ENCODE measurements around the gene NRM.

NRM gene

GRCh38 chr6:30687659-30688431 is 2.9 kb downstream of the NRM start:
- DNase-seq: no peak

- peak; percentile 85 to 96 for DNase-seq
These were observed 3.7 kb downstream of the NRM start for GRCh38 chr6:30686908-30687658.

GRCh38 chr6:30686009-30686907 is 4.5 kb downstream of the NRM start, which contains the start of gene PPP1R18:
TSS of gene PPP1R18 (minus strand) at chr6:30686645. CDS start at chr6:30686018, 627 bp downstream.
- DNase-seq: peak; percentile 88 to 91

GRCh38 chr6:30685157-30686008 is 5.4 kb downstream of the NRM start:
- DNase-seq: peak; percentile 31 to 36

- DNase-seq: peak; percentile 65 to 71
These were observed 6.2 kb downstream of the NRM start for GRCh38 chr6:30684386-30685156.

GRCh38 chr6:30683980-30684338 is 6.8 kb downstream of the NRM start:
- DNase-seq: no peak

GRCh38 chr6:30683183-30683979 is 7.4 kb downstream of the NRM start:
- peak in 1 of 2 donors; percentile 19 for DNase-seq

GRCh38 chr6:30682143-30683117 is 8.4 kb downstream of the NRM start:
- DNase-seq: peak; percentile 83 to 84

- DNase-seq: peak in 1 of 2 donors; percentile 16
These were observed 9.0 kb downstream of the NRM start for GRCh38 chr6:30681766-30682142.

- no peak for DNase-seq
These were observed 10.8 kb downstream of the NRM start for GRCh38 chr6:30679765-30680535.

GRCh38 chr6:30678964-30679726 is 11.6 kb downstream of the NRM start:
- peak; percentile 94 to 95 for DNase-seq

GRCh38 chr6:30676660-30677285 is 14.0 kb downstream of the NRM start:
- DNase-seq: no peak

- DNase-seq: peak; percentile 91 to 93
These were observed 18.1 kb downstream of the NRM start, which contains the start of gene DHX16 for GRCh38 chr6:30672445-30673253. TSS of gene DHX16 (minus strand) at chr6:30673006. CDS start at chr6:30672841, 165 bp downstream.

GRCh38 chr6:30670760-30671527 is 19.8 kb downstream of the NRM start:
- no peak for DNase-seq

GRCh38 chr6:30666300-30666699 is 24.5 kb downstream of the NRM start:
- peak; percentile 48 to 52 for DNase-seq
